Liver (tissue), 9 donors: ENCODE results near the gene TBC1D4. TPM values are rescaled to one million over a fixed set of nuclear protein-coding genes. Genes with fewer than 3 reads are reported as not detected.

ENCODE experiments used
- DNase-seq: peaks from one replicate; pipeline ENCODE4 v3.0.0-alpha.2; 2017; ENCODE audit warnings: low spot score
- H3K27ac ChIP-seq, 2 donors: one replicate each; pipeline ENCODE4 v1.7.0; 2013; ENCODE audit warnings: inconsistent platforms in 2 of 2, low read length in 2 of 2, control low read depth in 1 of 2, low read depth in 1 of 2, mild to moderate bottlenecking in 1 of 2
- H3K27me3 ChIP-seq, 4 donors: one replicate each; pipeline versions ENCODE4 v1.6.1 to v1.7.0; 2013; ENCODE audit warnings: low read length in 3 of 4, inconsistent platforms in 1 of 4, mild to moderate bottlenecking in 1 of 4, moderate library complexity in 1 of 4; ENCODE audit not compliant: control insufficient read depth in 4 of 4, insufficient read depth in 4 of 4
- H3K36me3 ChIP-seq, 4 donors: one replicate each; pipeline versions ENCODE4 v1.6.1 to v1.7.0; 2013; ENCODE audit warnings: low read length in 3 of 4, mild to moderate bottlenecking in 3 of 4, low read depth in 1 of 4, moderate library complexity in 1 of 4; ENCODE audit not compliant: control insufficient read depth in 4 of 4, insufficient read depth in 3 of 4
- H3K4me1 ChIP-seq, 4 donors: one replicate each; pipeline versions ENCODE4 v1.6.1 to v1.7.0; 2013; ENCODE audit warnings: low read length in 3 of 4, mild to moderate bottlenecking in 3 of 4, moderate library complexity in 1 of 4; ENCODE audit not compliant: control insufficient read depth in 4 of 4, insufficient read depth in 4 of 4
- H3K4me3 ChIP-seq, 3 donors: one replicate each; pipeline versions ENCODE4 v1.6.1 to v1.7.0; 2013; ENCODE audit warnings: low read length in 3 of 3, control low read depth in 1 of 3, low read depth in 1 of 3, mild to moderate bottlenecking in 1 of 3
- H3K9ac ChIP-seq, 2 donors: one replicate each; pipeline ENCODE4 v1.7.0; 2013; ENCODE audit warnings: low read length in 2 of 2, mild to moderate bottlenecking in 2 of 2, moderate library complexity in 2 of 2, control low read depth in 1 of 2, low read depth in 1 of 2
- H3K9me3 ChIP-seq, 4 donors: one replicate each; pipeline versions ENCODE4 v1.6.1 to v1.7.0; 2013; ENCODE audit warnings: low read length in 3 of 4; ENCODE audit not compliant: control insufficient read depth in 4 of 4
- EGR1 ChIP-seq, 2 donors: IDR thresholded peaks; 2 replicates each; pipeline ENCODE4 v1.6.1; 2016 to 2018; ENCODE audit warnings: antibody characterized with exemption in 2 of 2, low read depth in 2 of 2
- FOXA1 ChIP-seq: IDR thresholded peaks from 2 replicates; pipeline ENCODE4 v1.6.1; 2016; ENCODE audit warnings: antibody characterized with exemption
- FOXA2 ChIP-seq: IDR thresholded peaks from 2 replicates; pipeline ENCODE4 v1.6.1; 2016; ENCODE audit warnings: antibody characterized with exemption
- GABPA ChIP-seq, 2 donors: IDR thresholded peaks in 1 of 2; conservative IDR thresholded peaks in 1 of 2; 2 replicates each; pipeline ENCODE4 v1.6.1; 2016; ENCODE audit warnings: antibody characterized with exemption in 2 of 2, mild to moderate bottlenecking in 1 of 2, moderate library complexity in 1 of 2
- HNF4A ChIP-seq, 2 donors: conservative IDR thresholded peaks; 2 replicates each; pipeline ENCODE4 v1.6.1; 2016; ENCODE audit warnings: antibody characterized with exemption in 2 of 2, mild to moderate bottlenecking in 2 of 2
- HNF4G ChIP-seq: IDR thresholded peaks from 2 replicates; pipeline ENCODE4 v1.6.1; 2016; ENCODE audit warnings: antibody characterized with exemption
- JUND ChIP-seq, 2 donors: IDR thresholded peaks; 2 replicates each; pipeline ENCODE4 v1.6.1; 2016; ENCODE audit warnings: antibody characterized with exemption in 2 of 2
- NR2F2 ChIP-seq: IDR thresholded peaks from 2 replicates; pipeline ENCODE4 v1.6.1; 2016; ENCODE audit warnings: antibody characterized with exemption
- RAD21 ChIP-seq, 2 donors: IDR thresholded peaks; 2 replicates each; pipeline ENCODE4 v1.6.1; 2016; ENCODE audit warnings: antibody characterized with exemption in 2 of 2, mild to moderate bottlenecking in 2 of 2
- RXRA ChIP-seq, 2 donors: IDR thresholded peaks; 2 replicates each; pipeline ENCODE4 v1.6.1; 2017 to 2018; ENCODE audit warnings: antibody characterized with exemption in 2 of 2, mild to moderate bottlenecking in 1 of 2
- SP1 ChIP-seq: IDR thresholded peaks from 2 replicates; pipeline ENCODE4 v1.6.1; 2018; ENCODE audit warnings: antibody characterized with exemption, mild to moderate bottlenecking
- TAF1 ChIP-seq: conservative IDR thresholded peaks from 2 replicates; pipeline ENCODE4 v1.6.1; 2016; ENCODE audit warnings: antibody characterized with exemption, mild to moderate bottlenecking
- YY1 ChIP-seq: IDR thresholded peaks from 2 replicates; pipeline ENCODE4 v1.6.1; 2016; ENCODE audit warnings: antibody characterized with exemption, mild to moderate bottlenecking
- ZBTB33 ChIP-seq: IDR thresholded peaks from 2 replicates; pipeline ENCODE4 v1.6.1; 2016; ENCODE audit warnings: antibody characterized with exemption
- WGBS: extraction: QIAGEN DNeasy Blood & Tissue Kit; methylation state at CpG from one replicate; pipeline ENCODE4 v1.1.7; 2013; 5-methylcytosine and 5-hydroxymethylcytosine counted together
- polyA plus RNA-seq, 2 donors: library from polyadenylated mRNA; stranded (reverse) in 1 of 2; unstranded in 1 of 2; fragments of 200-250 nt in 1 of 2; fragments of >200 nt in 1 of 2; fragmentation: Nextera tagmentation in 1 of 2; extraction: Ambion mirVana in 1 of 2; gene quantifications; one replicate each; pipeline versions ENCODE4 v1.2.1 to v1.2.3, GENCODE V29; 2013 to 2015
- total RNA-seq, 2 donors: library from RNA; depleted of rRNA; stranded (reverse); fragments of >200 nt; gene quantifications; one replicate each; pipeline ENCODE4 v1.2.3, GENCODE V29; 2014
- TF ChIP-seq, protein P1 (sequence below): IDR thresholded peaks from 2 replicates; pipeline ENCODE4 v1.6.1; 2016; ENCODE audit warnings: antibody characterized with exemption, mild to moderate bottlenecking
- TF ChIP-seq, protein P2 (sequence below): IDR thresholded peaks from 2 replicates; pipeline ENCODE4 v1.6.1; 2016; ENCODE audit warnings: antibody characterized with exemption
- TF ChIP-seq, protein P3 (sequence below): IDR thresholded peaks from 2 replicates; pipeline ENCODE4 v1.6.1; 2016; ENCODE audit warnings: antibody characterized with exemption
- TF ChIP-seq, protein P4 (sequence below): fragments of 150-350 bp; IDR thresholded peaks from 2 replicates; pipeline ENCODE4 v1.5.1; 2017; ENCODE audit warnings: improper control_type of control experiment, low read depth, low read length; ENCODE audit not compliant: missing input control
- donor health status: healthy.
- donor health status: healthy.
- donor health status: healthy.
- donor health status: healthy.
- donor health status: healthy.

The TBC1D4 gene
- total and polyA plus RNA-seq, 4 donors: 2.3 to 11.1 (median 6.5) TPM

DNA sequence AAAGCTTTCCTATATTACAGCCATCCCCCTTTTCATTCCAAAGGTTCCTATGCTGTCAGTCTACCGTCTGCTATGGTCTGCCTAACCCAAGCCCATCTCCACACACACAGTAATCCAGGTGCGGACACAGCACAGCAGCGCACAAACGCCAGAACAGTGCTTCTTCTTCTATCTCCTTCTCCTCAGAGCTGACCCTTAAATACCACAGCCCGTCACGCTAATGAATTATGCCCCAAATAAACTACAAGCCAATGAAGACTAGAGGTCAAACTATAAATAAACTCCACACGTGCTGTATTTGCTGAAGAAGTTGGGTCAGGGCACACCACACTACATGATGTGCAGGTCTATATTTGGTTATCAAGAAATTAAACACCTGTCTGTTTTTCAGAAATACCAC, 71.8 kb downstream of the TBC1D4 start:
- DNase-seq: no peak
- Histone ChIP-seq H3K36me3 (no peaks in the 10 kb centered on the region), H3K4me1 (peaks cover 0 to 7% (median 3%) of the 10 kb centered on the region in 4 donors), H3K9me3 (no peaks in the 10 kb centered on the region), H3K27me3 (no peaks in the 10 kb centered on the region), H3K9ac (no peak overlapping the region), H3K27ac (no peak overlapping the region), H3K4me3 (no peak overlapping the region)
- 83% methylated on average over 7 of the region's 7 CpGs for WGBS
- no peak for TF ChIP-seq FOXA1
- TF ChIP-seq EGR1 (IDR thresholded peaks at IDR 0.05; ENCODE audit: low read depth in 2 of 2): no peak
- TF ChIP-seq, protein P1, sequence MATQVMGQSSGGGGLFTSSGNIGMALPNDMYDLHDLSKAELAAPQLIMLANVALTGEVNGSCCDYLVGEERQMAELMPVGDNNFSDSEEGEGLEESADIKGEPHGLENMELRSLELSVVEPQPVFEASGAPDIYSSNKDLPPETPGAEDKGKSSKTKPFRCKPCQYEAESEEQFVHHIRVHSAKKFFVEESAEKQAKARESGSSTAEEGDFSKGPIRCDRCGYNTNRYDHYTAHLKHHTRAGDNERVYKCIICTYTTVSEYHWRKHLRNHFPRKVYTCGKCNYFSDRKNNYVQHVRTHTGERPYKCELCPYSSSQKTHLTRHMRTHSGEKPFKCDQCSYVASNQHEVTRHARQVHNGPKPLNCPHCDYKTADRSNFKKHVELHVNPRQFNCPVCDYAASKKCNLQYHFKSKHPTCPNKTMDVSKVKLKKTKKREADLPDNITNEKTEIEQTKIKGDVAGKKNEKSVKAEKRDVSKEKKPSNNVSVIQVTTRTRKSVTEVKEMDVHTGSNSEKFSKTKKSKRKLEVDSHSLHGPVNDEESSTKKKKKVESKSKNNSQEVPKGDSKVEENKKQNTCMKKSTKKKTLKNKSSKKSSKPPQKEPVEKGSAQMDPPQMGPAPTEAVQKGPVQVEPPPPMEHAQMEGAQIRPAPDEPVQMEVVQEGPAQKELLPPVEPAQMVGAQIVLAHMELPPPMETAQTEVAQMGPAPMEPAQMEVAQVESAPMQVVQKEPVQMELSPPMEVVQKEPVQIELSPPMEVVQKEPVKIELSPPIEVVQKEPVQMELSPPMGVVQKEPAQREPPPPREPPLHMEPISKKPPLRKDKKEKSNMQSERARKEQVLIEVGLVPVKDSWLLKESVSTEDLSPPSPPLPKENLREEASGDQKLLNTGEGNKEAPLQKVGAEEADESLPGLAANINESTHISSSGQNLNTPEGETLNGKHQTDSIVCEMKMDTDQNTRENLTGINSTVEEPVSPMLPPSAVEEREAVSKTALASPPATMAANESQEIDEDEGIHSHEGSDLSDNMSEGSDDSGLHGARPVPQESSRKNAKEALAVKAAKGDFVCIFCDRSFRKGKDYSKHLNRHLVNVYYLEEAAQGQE: no peak
- no peak for TF ChIP-seq ZBTB33
- no peak for TF ChIP-seq RXRA (IDR thresholded peaks at IDR 0.05)
- no peak for TF ChIP-seq NR2F2
- TF ChIP-seq, protein P2, sequence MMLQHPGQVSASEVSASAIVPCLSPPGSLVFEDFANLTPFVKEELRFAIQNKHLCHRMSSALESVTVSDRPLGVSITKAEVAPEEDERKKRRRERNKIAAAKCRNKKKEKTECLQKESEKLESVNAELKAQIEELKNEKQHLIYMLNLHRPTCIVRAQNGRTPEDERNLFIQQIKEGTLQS: no peak
- TF ChIP-seq, protein P3, sequence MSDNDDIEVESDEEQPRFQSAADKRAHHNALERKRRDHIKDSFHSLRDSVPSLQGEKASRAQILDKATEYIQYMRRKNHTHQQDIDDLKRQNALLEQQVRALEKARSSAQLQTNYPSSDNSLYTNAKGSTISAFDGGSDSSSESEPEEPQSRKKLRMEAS: no peak
- no peak for TF ChIP-seq RAD21 (IDR thresholded peaks at IDR 0.05)
- no peak for TF ChIP-seq YY1
- no peak for TF ChIP-seq HNF4A (conservative IDR thresholded peaks at IDR 0.05)
- TF ChIP-seq GABPA (IDR thresholded peaks at IDR 0.05 in 1 of 2, conservative IDR thresholded peaks at IDR 0.05 in 1 of 2): no peak
- no peak for TF ChIP-seq FOXA2
- no peak for TF ChIP-seq HNF4G
- TF ChIP-seq SP1: no peak
- TF ChIP-seq, protein P4, sequence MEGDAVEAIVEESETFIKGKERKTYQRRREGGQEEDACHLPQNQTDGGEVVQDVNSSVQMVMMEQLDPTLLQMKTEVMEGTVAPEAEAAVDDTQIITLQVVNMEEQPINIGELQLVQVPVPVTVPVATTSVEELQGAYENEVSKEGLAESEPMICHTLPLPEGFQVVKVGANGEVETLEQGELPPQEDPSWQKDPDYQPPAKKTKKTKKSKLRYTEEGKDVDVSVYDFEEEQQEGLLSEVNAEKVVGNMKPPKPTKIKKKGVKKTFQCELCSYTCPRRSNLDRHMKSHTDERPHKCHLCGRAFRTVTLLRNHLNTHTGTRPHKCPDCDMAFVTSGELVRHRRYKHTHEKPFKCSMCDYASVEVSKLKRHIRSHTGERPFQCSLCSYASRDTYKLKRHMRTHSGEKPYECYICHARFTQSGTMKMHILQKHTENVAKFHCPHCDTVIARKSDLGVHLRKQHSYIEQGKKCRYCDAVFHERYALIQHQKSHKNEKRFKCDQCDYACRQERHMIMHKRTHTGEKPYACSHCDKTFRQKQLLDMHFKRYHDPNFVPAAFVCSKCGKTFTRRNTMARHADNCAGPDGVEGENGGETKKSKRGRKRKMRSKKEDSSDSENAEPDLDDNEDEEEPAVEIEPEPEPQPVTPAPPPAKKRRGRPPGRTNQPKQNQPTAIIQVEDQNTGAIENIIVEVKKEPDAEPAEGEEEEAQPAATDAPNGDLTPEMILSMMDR: no peak
- no peak for TF ChIP-seq TAF1
- TF ChIP-seq JUND (IDR thresholded peaks at IDR 0.05): no peak
